ENCODE measurements around the gene ZNF593OS. TPM values are rescaled to one million over a fixed set of nuclear protein-coding genes. Genes with fewer than 3 reads are reported as not detected.

Gene ZNF593OS
- total RNA-seq, 4 donors from 2014 or later = not detected

DNA sequence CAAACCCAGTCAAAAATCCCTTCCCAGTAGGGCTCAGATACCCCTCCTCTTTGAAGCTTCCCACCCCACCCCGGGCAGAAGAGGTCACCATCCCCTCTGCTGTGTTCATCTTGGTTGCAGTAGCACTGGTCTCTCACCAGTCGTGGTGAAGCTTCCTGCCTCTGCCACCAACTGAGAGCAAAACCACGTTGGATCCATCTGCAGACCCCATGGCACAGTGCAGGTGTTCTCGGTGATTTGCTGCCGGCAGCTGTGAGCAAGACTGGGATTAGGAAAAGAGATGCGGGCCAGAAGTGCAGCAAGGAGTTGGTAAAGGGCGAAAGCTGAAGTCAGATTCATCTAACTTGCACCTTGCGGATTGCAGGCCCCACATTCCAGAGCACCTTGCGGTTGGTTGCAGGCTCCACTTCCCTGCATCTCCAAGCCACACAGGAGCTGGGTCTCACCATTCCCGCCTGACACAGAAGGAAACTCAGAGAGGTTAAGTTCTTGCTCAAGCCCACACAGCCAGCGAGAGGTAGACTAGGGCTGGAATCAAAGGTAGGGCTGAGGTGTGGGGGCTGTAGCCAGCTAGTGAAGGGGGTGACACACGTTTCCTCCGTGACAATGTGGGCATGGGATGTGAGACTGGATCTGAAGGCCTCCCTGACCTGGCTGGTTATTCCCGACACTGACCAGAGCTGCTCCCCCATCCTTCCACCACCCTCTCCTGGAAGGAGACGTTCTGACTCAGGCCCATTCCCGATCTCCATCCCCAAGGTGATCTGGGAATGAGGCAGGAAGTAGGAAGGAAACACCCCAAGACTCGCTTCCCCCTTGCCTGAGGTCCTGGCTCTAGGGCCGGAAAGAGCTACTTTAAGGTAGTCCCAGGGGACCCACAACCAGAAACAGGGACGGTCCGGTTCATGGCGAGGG is 16.0 kb downstream of the ZNF593OS start:
- Histone ChIP-seq H3K4me1 (peaks cover 0 to 2% (median 0%) of the 10 kb centered on the region in 4 donors), H3K27ac (peak overlapping the region in 1 of 4 donors; percentile 66), H3K27me3 (peaks cover 0 to 57% of the 10 kb centered on the region in 2 donors), H3K4me3 (peak overlapping the region in 1 of 4 donors; percentile 36), H3K9me3 (no peaks in the 10 kb centered on the region), H3K36me3 (no peaks in the 10 kb centered on the region)
- TF ChIP-seq EP300 (IDR thresholded peaks at IDR 0.05) = peak in 1 of 2 donors; percentile 38
- TF ChIP-seq CTCF (IDR thresholded peaks at IDR 0.05) = no peak
- DNase-seq (ENCODE audit: low spot score in 2 of 2) = no peak
- WGBS, 2 donors = 56 to 66% methylated on average over 21 of the region's 21 CpGs

GRCh38 chr1:26154750-26155149 is 16.9 kb downstream of the ZNF593OS start:
- Histone ChIP-seq H3K4me1 (no peaks in the 10 kb centered on the region), H3K4me3 (no peak overlapping the region), H3K36me3 (no peaks in the 10 kb centered on the region), H3K9me3 (no peaks in the 10 kb centered on the region), H3K27ac (peak overlapping the region in 1 of 4 donors; percentile 3), H3K27me3 (peaks cover 0 to 48% of the 10 kb centered on the region in 2 donors)
- 29 to 46% methylated on average over 9 of the region's 9 CpGs for WGBS, 2 donors
- TF ChIP-seq EP300 (IDR thresholded peaks at IDR 0.05) (no peak), CTCF (IDR thresholded peaks at IDR 0.05) (no peak), POLR2A (IDR thresholded peaks at IDR 0.05) (no peak)
- no peak for DNase-seq (ENCODE audit: low spot score in 2 of 2)

DNA sequence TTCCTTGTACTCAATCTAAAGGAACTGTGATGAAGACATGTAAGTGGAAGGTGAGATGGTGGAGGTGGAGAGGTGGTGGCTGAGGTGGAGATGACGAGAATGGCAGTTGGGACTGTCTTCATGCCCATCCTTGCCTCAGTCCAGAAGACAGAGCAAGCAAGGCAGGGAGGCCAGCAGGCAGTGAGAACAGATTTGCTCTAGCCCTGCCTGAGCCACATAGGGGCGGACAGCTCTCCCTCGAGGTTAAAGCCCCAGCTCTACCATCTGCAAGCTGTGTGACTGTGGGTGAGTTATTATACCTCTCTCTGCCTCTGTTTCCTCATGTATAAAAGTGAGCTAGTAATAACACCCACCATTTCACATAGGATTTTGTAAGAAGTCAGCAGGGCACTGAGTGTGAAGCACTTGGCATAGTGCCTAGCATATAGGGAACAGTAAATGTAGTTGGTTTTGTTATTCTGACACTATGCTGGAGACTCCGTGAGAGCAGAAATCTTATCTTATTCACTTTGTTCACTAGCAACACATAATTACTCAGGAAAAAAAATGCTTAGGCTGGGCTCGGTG is 17.6 kb downstream of the ZNF593OS start:
- H3K9me3 ChIP-seq = no peaks in the 10 kb centered on the region
- no peak overlapping the region for H3K4me3 ChIP-seq
- H3K4me1 ChIP-seq = no peaks in the 10 kb centered on the region
- TF ChIP-seq POLR2A (IDR thresholded peaks at IDR 0.05) (no peak), CTCF (IDR thresholded peaks at IDR 0.05) (no peak), EP300 (IDR thresholded peaks at IDR 0.05) (no peak)
- WGBS, 2 donors = 50 to 69% methylated on average over 5 of the region's 5 CpGs
- DNase-seq (ENCODE audit: low spot score in 2 of 2) = no peak
- H3K36me3 ChIP-seq = no peaks in the 10 kb centered on the region
- peaks cover 0 to 42% of the 10 kb centered on the region in 2 donors for H3K27me3 ChIP-seq
- H3K27ac ChIP-seq = no peak overlapping the region

GRCh38 chr1:26148887-26149286 is 22.7 kb downstream of the ZNF593OS start:
- DNase-seq (ENCODE audit: low spot score in 2 of 2) = no peak
- H3K36me3 ChIP-seq = no peaks in the 10 kb centered on the region
- H3K27ac ChIP-seq = no peak overlapping the region
- H3K9me3 ChIP-seq = no peaks in the 10 kb centered on the region
- no peaks in the 10 kb centered on the region for H3K27me3 ChIP-seq
- H3K4me1 ChIP-seq = peaks cover 0 to 6% (median 0%) of the 10 kb centered on the region in 4 donors
- TF ChIP-seq EP300 (IDR thresholded peaks at IDR 0.05) (no peak), POLR2A (IDR thresholded peaks at IDR 0.05) (no peak), CTCF (IDR thresholded peaks at IDR 0.05) (no peak)
- no peak overlapping the region for H3K4me3 ChIP-seq

DNA sequence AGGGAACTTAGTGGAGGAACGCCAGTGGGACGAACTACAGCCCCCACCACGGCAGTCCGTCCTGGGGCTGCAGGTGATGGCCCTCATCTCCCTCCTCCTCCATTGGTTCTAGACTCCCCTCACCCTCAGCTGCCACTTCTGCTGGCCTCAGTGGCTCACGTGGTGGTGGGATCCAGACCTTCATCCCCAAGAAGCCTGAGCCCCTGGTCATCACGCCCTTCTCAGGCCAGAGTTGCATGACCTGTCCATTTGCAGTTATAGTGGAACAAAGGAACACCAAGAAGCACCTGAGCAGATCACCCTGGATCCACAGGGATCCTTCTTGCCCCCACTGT is 25.7 kb downstream of the ZNF593OS start:
- no peak for DNase-seq (ENCODE audit: low spot score in 2 of 2)
- WGBS, 2 donors = 42 to 63% methylated on average over 6 of the region's 6 CpGs

More for the DNA sequence above, 25.7 kb downstream of the ZNF593OS start:
- Histone ChIP-seq H3K9me3 (no peaks in the 10 kb centered on the region), H3K27me3 (no peaks in the 10 kb centered on the region), H3K36me3 (no peaks in the 10 kb centered on the region), H3K4me1 (peaks cover 0 to 6% (median 0%) of the 10 kb centered on the region in 4 donors), H3K27ac (no peak overlapping the region), H3K4me3 (no peak overlapping the region)
- TF ChIP-seq EP300 (IDR thresholded peaks at IDR 0.05) (no peak), POLR2A (IDR thresholded peaks at IDR 0.05) (no peak), CTCF (IDR thresholded peaks at IDR 0.05) (no peak)

Data from tibial nerve (tissue), 4 donors.